HepG2 (cell line): Measurements from ENCODE around the gene FNDC3B. TPM values are rescaled to one million over a fixed set of nuclear protein-coding genes. Genes with fewer than 3 reads are reported as not detected.
A peak's percentile ranks its signal among the peaks of the same experiment; 100 is the strongest.

ENCODE experiments used
- ARID3A ChIP-seq: IDR thresholded peaks from 2 replicates; pipeline ENCODE4 v1.6.1; 2012; ENCODE audit warnings: low read depth, low read length, improper control_type of control experiment
- ATF1 ChIP-seq: IDR thresholded peaks from 2 replicates; pipeline ENCODE4 v1.6.1; 2016; ENCODE audit warnings: mild to moderate bottlenecking, control low read depth
- FOXO1 ChIP-seq: sonication (generic); formaldehyde crosslinking; IDR thresholded peaks from 2 replicates; pipeline ENCODE4 v1.4.0; 2020; ENCODE audit warnings: missing genetic modification reagents
- HDAC1 ChIP-seq: sonication (generic); formaldehyde crosslinking; IDR thresholded peaks from 2 replicates; pipeline ENCODE4 v1.5.1; 2020; ENCODE audit warnings: mild to moderate bottlenecking, missing genetic modification reagents
- KDM4B ChIP-seq: sonication (generic); formaldehyde crosslinking; IDR thresholded peaks from 2 replicates; pipeline ENCODE4 v1.4.0; 2020; ENCODE audit warnings: missing genetic modification reagents
- NFE2 ChIP-seq: sonication (generic); formaldehyde crosslinking; IDR thresholded peaks from 2 replicates; pipeline ENCODE4 v1.4.0; 2020; ENCODE audit warnings: missing genetic modification reagents
- NR1H2 ChIP-seq: sonication (generic); formaldehyde crosslinking; IDR thresholded peaks from 2 replicates; pipeline ENCODE4 v1.8.1; 2022; ENCODE audit warnings: low read depth, missing genetic modification reagents, borderline replicate concordance
- PHF20 ChIP-seq: sonication (generic); formaldehyde crosslinking; IDR thresholded peaks from 2 replicates; pipeline ENCODE4 v1.5.0; 2020; ENCODE audit warnings: mild to moderate bottlenecking, missing genetic modification reagents
- RCOR2 ChIP-seq: IDR thresholded peaks from 2 replicates; pipeline ENCODE4 v1.6.1; 2016; ENCODE audit warnings: missing biosample characterization, missing genetic modification reagents
- RORA ChIP-seq: sonication (generic); formaldehyde crosslinking; IDR thresholded peaks from 2 replicates; pipeline ENCODE4 v1.5.0; 2020; ENCODE audit warnings: mild to moderate bottlenecking, missing genetic modification reagents, moderate library complexity
- SKI ChIP-seq: fragments of 450-650 bp; IDR thresholded peaks from one replicate; pipeline ENCODE4 v1.6.1; 2018; ENCODE audit warnings: mild to moderate bottlenecking; ENCODE audit not compliant: partially characterized antibody
- SMAD1 ChIP-seq: sonication (generic); formaldehyde crosslinking; IDR thresholded peaks from 2 replicates; pipeline ENCODE4 v1.4.0; 2020; ENCODE audit warnings: missing genetic modification reagents, low read depth, mild to moderate bottlenecking, borderline replicate concordance
- SOX5 ChIP-seq: IDR thresholded peaks from 2 replicates; pipeline ENCODE4 v1.6.1; 2016; ENCODE audit warnings: borderline replicate concordance
- SP1 ChIP-seq, 2 experiments: fragments of 450-650 bp in 1 of 2; sonication (generic) in 1 of 2; formaldehyde crosslinking in 1 of 2; IDR thresholded peaks; 2 replicates each; pipeline versions ENCODE4 v1.4.0 to v1.6.1; 2016 to 2020; ENCODE audit warnings: missing genetic modification reagents in 1 of 2
- TCF7 ChIP-seq: sonication (generic); IDR thresholded peaks from 2 replicates; pipeline ENCODE4 v1.6.1; 2016; ENCODE audit warnings: antibody characterized with exemption, low read depth
- TFDP1 ChIP-seq: IDR thresholded peaks from 2 replicates; pipeline ENCODE4 v1.6.1; 2016; ENCODE audit warnings: missing compliant biosample characterization, missing genetic modification reagents, borderline replicate concordance
- TRIM22 ChIP-seq: fragments of 450-650 bp; IDR thresholded peaks from 2 replicates; pipeline ENCODE4 v1.6.1; 2017
- ZC3H4 ChIP-seq: sonication (generic); formaldehyde crosslinking; IDR thresholded peaks from 2 replicates; pipeline ENCODE4 v1.4.0; 2020; ENCODE audit warnings: missing genetic modification reagents, borderline replicate concordance
- ZFY ChIP-seq: sonication (generic); formaldehyde crosslinking; IDR thresholded peaks from 2 replicates; pipeline ENCODE4 v1.4.0; 2020; ENCODE audit warnings: missing genetic modification reagents
- ZNF503 ChIP-seq: sonication (generic); formaldehyde crosslinking; IDR thresholded peaks from 2 replicates; pipeline ENCODE4 v1.4.0; 2020; ENCODE audit warnings: missing genetic modification reagents
- ZNF557 ChIP-seq: sonication (generic); formaldehyde crosslinking; IDR thresholded peaks from 2 replicates; pipeline ENCODE4 v1.4.0; 2020; ENCODE audit warnings: missing genetic modification reagents
- ZNF614 ChIP-seq: IDR thresholded peaks from 2 replicates; pipeline ENCODE4 v1.6.1; 2018; ENCODE audit warnings: missing biosample characterization, missing genetic modification reagents, inconsistent platforms, borderline replicate concordance
- ZNF746 ChIP-seq: sonication (generic); formaldehyde crosslinking; IDR thresholded peaks from 2 replicates; pipeline ENCODE4 v1.8.0; 2022; ENCODE audit warnings: mild to moderate bottlenecking, missing genetic modification reagents
- ZNF891 ChIP-seq: sonication (generic); formaldehyde crosslinking; IDR thresholded peaks from 2 replicates; pipeline ENCODE4 v1.5.0; 2020; ENCODE audit warnings: mild to moderate bottlenecking, missing genetic modification reagents
- ZSCAN31 ChIP-seq: sonication (generic); formaldehyde crosslinking; IDR thresholded peaks from 2 replicates; pipeline ENCODE4 v1.5.0; 2020; ENCODE audit warnings: low read depth, mild to moderate bottlenecking, missing genetic modification reagents
- polyA plus RNA-seq, 8 experiments: library from polyadenylated mRNA; depleted of rRNA in 3 of 8; stranded (reverse) in 7 of 8; unstranded in 1 of 8; fragments of >200 nt; fragmentation: Illumina TruSeq in 4 of 8; extraction: Trizol in 4 of 8; gene quantifications; 2 replicates each; pipeline versions ENCODE4 v1.2.1 to v1.2.3, GENCODE V29; 2011 to 2016; ENCODE audit warnings: low read depth in 4 of 8, missing spikeins in 1 of 8, mixed read lengths in 1 of 8; ENCODE audit not compliant: insufficient read depth in 1 of 8
- total RNA-seq, 5 experiments: library from RNA; depleted of rRNA; stranded (reverse); fragments of >200 nt; fragmentation: Illumina TruSeq; extraction: Trizol; gene quantifications; 2 replicates each; pipeline ENCODE4 v1.2.3, GENCODE V29; 2016; ENCODE audit warnings: low read depth in 1 of 5

The FNDC3B gene
- total and polyA plus RNA-seq, 2 of the 13 experiments (the other 11 are each of a cell fraction or from before 2014, with no cell fraction given): 74.8 to 103 TPM

GRCh38 chr3:172096881-172097420 lies 57.6 kb downstream of the FNDC3B start (continued):
- no peak for TF ChIP-seq TRIM22
- peak; percentile 24; the same call in 1 of the 2 replicates for TF ChIP-seq ATF1
- TF ChIP-seq SOX5 (CRISPR knock-in tag): peak; percentile 96
- TF ChIP-seq RCOR2 (CRISPR knock-in tag): peak; percentile 74; the same call in 1 of the 2 replicates
- TF ChIP-seq NFE2 (CRISPR knock-in tag): no peak
- no peak for TF ChIP-seq ZSCAN31 (CRISPR knock-in tag)
- TF ChIP-seq ZNF557 (CRISPR knock-in tag): no peak
- TF ChIP-seq TCF7: peak; percentile 66
- TF ChIP-seq ZNF746 (CRISPR knock-in tag): no peak
- no peak for TF ChIP-seq SP1 (IDR thresholded peaks at IDR 0.05)
- no peak for TF ChIP-seq SP1 (CRISPR knock-in tag; IDR thresholded peaks at IDR 0.05)
- TF ChIP-seq ZNF503 (CRISPR knock-in tag): peak; percentile 71
- no peak for TF ChIP-seq ZFY
- TF ChIP-seq ZC3H4 (CRISPR knock-in tag): no peak
- TF ChIP-seq NR1H2 (CRISPR knock-in tag): no peak
- peak; percentile 64; the same call in 1 of the 2 replicates for TF ChIP-seq ZNF614 (CRISPR knock-in tag)
- no peak for TF ChIP-seq KDM4B (CRISPR knock-in tag)
- peak; percentile 16 for TF ChIP-seq SKI
- TF ChIP-seq RORA (CRISPR knock-in tag): no peak
- no peak for TF ChIP-seq ARID3A
- TF ChIP-seq SMAD1 (CRISPR knock-in tag): no peak
- no peak for TF ChIP-seq PHF20 (CRISPR knock-in tag)
- no peak for TF ChIP-seq ZNF891 (CRISPR knock-in tag)
- TF ChIP-seq TFDP1: no peak
- peak; percentile 74 for TF ChIP-seq FOXO1
- TF ChIP-seq HDAC1 (CRISPR knock-in tag): peak; percentile 45; the same call in 1 of the 2 replicates
